Stimulated activated CD4-positive, alpha-beta T cell treated with anti-CD3 and anti-CD28 coated beads, Interleukin-4, amount 100 ng/mL, for 48 hours (primary cell): ENCODE results near the gene SLC25A34.

ENCODE experiments used
- DNase-seq, 2 donors: peaks; one replicate each; pipeline ENCODE4 v3.0.0-alpha.2; 2020; ENCODE audit warnings: low read depth in 2 of 2

The SLC25A34 gene

DNA sequence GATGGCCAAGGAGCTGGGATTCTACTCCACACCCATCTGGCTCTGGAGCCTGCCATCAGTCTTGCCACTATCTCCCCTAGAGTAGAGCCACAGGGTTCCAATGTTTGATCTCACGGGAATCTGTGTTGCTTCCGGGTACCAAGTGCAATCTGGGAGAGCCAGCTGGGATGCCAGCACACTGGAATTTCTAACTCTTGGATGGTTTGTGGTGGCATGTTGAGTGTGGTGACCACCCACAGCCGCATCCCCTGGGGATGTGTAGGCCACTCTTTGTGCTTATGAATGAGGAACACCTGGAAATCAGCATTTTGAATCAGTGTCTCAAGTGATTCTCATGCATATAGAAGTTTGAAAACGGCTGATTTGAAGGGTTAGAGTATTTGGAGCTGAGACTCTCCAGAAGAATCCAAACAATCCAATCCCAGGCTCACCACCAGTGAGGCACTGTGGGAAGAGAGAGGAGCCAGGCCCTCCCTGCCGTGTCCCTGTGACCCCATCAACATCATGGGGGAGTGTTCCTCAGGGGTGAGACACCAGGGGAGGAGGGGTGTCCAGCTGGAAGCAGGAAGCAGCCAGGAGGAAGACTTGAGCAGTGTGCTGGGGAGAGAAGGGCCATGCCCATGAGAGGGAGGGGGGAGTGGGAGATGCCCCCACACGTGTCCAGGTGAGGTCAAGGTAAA lies 35.9 kb downstream of the SLC25A34 start:
- no peak for DNase-seq

DNA sequence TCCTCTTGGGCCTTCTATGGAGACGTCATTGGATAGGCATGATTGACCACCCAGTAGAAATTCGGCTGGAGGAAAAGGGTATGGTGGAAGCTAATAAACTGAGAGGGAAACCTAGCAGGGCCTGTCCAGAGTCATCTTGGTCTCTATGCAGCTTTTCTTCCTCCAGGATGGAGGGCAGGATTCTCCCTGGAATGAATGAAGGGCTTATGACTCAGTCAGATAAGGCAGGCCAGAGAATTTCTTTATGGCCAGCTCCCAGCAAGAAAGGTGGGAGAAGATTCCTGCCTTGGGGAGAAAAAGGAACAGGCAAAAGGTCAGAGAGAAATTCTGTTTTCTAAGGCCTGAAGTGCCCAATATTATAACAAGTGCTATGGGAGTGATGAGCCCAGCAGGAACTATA lies 39.6 kb downstream of the SLC25A34 start:
- DNase-seq = no peak

GRCh38 chr1:15777909-15778707 lies 42.0 kb downstream of the SLC25A34 start:
- DNase-seq = no peak

GRCh38 chr1:15785683-15786082 lies 49.6 kb downstream of the SLC25A34 start:
- no peak for DNase-seq

DNA sequence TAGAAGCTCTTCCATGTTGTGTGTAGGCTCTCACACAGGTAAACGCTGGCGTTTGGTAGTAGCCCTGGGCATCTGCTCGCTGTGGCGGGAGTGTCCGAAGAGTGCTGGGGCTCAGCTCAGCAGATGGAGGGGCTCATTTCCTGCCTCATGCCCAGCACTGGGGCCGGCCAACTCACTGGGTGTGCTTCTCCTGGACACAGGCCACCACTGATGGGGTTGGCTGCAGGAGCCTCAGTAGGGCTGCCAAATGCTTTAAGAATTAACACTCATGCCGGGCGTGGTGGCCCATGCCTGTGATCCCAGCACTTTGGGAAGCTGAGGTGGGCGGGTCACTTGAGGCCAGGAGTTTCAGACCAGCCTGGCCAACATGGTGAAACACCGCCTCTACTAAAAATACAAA lies 50.5 kb downstream of the SLC25A34 start:
- DNase-seq = no peak

GRCh38 chr1:15788624-15789301 lies 52.7 kb downstream of the SLC25A34 start:
- DNase-seq = no peak
